Caki2 (cell line): ENCODE results near the gene SNX33. TPM values are rescaled to one million over a fixed set of nuclear protein-coding genes. Genes with fewer than 3 reads are reported as not detected.

Experiments used
- DNase-seq: peaks from one replicate; pipeline ENCODE4 v3.0.0-alpha.2; 2015; ENCODE audit warnings: low read depth
- in situ Hi-C: cut with HindIII; loops from 2 replicates; pipeline ENCODE4 v1.10.0; 2016; ENCODE audit warnings: low sequenced_read_pairs, low pct_unique_long_range_greater_than_20kb, mixed read lengths
- total RNA-seq: library from RNA; depleted of rRNA; stranded (reverse); fragments of >200 nt; shearing (Covaris generic); gene quantifications from 2 replicates; pipeline ENCODE4 v1.2.3, GENCODE V29; 2014; ENCODE audit warnings: low replicate concordance

The SNX33 gene
- total RNA-seq, 1 experiment from 2014 or later: 10.2 TPM

GRCh38 chr15:75639709-75640482 lies 7.8 kb upstream of the SNX33 start, which contains the start of gene IMP3:
Gene IMP3 (minus strand): TSS chr15:75640224. CDS start chr15:75640168, 56 bp downstream.
- in situ Hi-C loops: no loop called here
- peak; percentile 97 for DNase-seq

- in situ Hi-C loops: no loop called here
Observed at GRCh38 chr15:75640483-75641178, 7.1 kb upstream of the SNX33 start.

GRCh38 chr15:75641179-75641503 lies 6.6 kb upstream of the SNX33 start:
- DNase-seq: no peak
- in situ Hi-C loops: no loop called here

More at GRCh38 chr15:75640483-75641178, 7.1 kb upstream of the SNX33 start:
- peak; percentile 68 for DNase-seq

GRCh38 chr15:75641603-75642002 lies 6.1 kb upstream of the SNX33 start:
- DNase-seq: no peak
- in situ Hi-C loops: no loop called here

GRCh38 chr15:75644376-75644775 lies 3.3 kb upstream of the SNX33 start:
- in situ Hi-C loops: no loop called here
- no peak for DNase-seq

GRCh38 chr15:75646112-75646943 lies 1.4 kb upstream of the SNX33 start:
- no peak for DNase-seq
- in situ Hi-C loops: no loop called here

- no peak for DNase-seq
- in situ Hi-C loops: no loop called here
Observed at GRCh38 chr15:75646944-75647364, 758 bp upstream of the SNX33 start.

- no peak for DNase-seq
- in situ Hi-C loops: no loop called here
Observed at GRCh38 chr15:75648156-75649000, 666 bp downstream of the SNX33 start.

- no peak for DNase-seq
- in situ Hi-C loops: no loop called here
Observed at GRCh38 chr15:75649045-75649761, 1.5 kb downstream of the SNX33 start.

- DNase-seq: no peak
- in situ Hi-C loops: no loop called here
Observed at GRCh38 chr15:75649848-75650247, 2.1 kb downstream of the SNX33 start.

GRCh38 chr15:75650908-75651809 lies 3.4 kb downstream of the SNX33 start:
- in situ Hi-C loops: no loop called here
- peak; percentile 37 for DNase-seq

GRCh38 chr15:75651810-75652543 lies 4.3 kb downstream of the SNX33 start:
- in situ Hi-C loops: no loop called here
- DNase-seq: no peak

GRCh38 chr15:75653347-75653913 lies 5.7 kb downstream of the SNX33 start:
- no peak for DNase-seq
- in situ Hi-C loops: no loop called here

GRCh38 chr15:75654201-75654907 lies 6.6 kb downstream of the SNX33 start:
- in situ Hi-C loops: no loop called here
- no peak for DNase-seq

GRCh38 chr15:75655931-75656330 lies 8.2 kb downstream of the SNX33 start:
- in situ Hi-C loops: no loop called here
- no peak for DNase-seq
